CD1c-positive myeloid dendritic cell (primary cell): ENCODE data around the gene GEMIN7.

ENCODE experiments used
- DNase-seq: peaks from one replicate; pipeline ENCODE4 v3.0.0-alpha.2; 2016; ENCODE audit errors: extremely low spot score

GEMIN7 gene, protein sequence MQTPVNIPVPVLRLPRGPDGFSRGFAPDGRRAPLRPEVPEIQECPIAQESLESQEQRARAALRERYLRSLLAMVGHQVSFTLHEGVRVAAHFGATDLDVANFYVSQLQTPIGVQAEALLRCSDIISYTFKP

DNA sequence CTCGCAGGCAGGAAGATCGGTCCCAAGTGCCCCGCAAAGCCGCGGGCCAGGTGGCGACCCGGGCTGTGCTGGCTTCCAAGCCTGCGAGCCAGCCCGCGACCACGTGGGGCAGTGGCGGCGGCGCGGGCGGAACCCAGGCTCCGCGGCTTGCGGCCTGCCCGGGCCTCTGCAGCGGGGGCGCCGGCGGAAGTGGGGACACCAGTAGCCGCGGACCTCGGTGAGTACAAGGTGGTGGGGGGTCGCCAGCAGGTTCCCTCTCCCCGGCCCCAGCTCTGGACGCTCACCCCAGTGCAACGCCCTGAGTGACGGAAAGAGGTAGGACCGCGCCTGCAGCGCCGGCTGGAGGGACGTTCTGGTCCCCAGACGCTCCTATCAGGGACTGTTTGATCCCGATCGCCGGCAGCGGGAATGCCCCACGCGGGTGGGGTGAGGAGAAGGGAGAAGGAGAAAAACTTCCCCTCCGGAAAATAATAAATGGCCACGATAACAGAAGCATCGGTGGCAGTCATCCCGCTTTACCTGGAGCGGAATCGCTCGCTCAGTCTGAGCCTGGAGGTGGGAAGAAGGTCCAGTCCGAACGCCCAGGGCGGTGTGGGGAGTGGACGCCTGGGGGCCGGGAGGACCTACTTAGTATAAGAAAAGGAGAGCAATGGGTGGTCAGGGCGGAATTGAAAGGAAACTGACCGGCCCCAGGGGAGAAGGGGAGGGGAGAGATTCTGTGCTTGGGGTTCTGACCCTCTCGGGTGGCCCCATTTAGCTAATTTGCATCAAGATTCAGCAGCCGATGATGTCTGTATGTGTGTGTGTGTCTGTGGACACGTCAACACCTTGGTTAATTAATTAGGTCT, at the start of gene GEMIN7:
Gene GEMIN7 (plus strand): TSS at position 198 of the 848 bp plus-strand sequence. CDS start 10,855 bp downstream, outside the sequence.
- DNase-seq, result peak; percentile 80

DNA sequence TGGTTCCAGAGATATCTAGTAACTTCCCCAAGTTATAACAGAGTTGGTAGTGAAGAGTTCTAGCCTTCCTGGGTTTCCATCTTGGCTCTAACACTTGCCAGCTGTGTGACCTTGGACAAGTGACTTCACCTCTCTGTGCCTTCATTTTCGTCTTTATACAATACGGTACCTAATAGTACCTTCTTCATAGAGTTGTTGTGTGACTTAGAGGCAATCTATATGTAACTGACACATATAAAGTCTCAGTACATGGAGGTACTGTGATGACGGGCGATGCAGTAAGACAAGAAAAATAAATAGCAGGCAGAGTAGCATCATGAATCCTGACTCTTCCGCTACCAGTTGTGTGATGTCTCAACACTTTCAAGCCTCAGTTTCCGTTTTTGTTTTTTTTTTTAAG, 48.2 kb upstream of the GEMIN7 start:
- DNase-seq, result no peak

DNA sequence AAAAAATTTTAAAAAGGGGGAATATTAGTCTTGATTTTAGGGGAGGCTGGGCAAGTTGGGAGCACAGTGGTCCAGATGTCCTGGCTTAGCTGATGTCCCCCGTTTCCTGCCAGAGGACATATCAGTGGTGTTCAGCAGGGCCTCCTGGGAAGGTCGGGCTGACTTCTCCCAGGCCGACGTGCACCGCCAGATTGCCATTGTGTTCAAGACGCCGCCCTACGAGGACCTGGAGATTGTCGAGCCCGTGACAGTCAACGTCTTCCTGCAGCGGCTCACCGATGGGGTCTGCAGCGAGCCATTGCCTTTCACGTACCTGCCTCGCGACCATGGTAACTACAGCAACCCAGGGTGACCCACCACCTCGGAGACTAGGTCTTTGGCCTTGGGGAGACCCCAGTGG, 46.6 kb upstream of the GEMIN7 start:
- no peak for DNase-seq

DNA sequence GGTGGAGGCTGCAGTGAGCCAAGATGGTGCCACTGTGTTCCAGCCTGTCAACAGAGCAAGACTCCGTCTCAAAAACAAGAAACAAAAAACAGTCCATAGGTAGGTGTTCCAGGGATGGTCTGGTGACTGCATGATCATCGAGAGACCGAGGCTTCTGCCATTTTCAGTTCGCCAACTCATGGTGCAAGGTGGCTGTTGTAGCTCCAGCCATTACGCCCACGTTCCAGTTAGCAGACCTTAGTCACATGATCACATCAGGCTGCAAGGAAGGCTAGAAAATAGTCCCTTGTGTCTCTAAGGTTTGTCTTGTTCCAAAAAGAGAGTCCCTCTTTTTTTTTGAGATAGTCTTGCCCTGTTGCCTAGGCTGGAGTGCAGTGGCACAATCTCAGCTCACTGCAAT, 43.3 kb upstream of the GEMIN7 start:
- no peak for DNase-seq

DNA sequence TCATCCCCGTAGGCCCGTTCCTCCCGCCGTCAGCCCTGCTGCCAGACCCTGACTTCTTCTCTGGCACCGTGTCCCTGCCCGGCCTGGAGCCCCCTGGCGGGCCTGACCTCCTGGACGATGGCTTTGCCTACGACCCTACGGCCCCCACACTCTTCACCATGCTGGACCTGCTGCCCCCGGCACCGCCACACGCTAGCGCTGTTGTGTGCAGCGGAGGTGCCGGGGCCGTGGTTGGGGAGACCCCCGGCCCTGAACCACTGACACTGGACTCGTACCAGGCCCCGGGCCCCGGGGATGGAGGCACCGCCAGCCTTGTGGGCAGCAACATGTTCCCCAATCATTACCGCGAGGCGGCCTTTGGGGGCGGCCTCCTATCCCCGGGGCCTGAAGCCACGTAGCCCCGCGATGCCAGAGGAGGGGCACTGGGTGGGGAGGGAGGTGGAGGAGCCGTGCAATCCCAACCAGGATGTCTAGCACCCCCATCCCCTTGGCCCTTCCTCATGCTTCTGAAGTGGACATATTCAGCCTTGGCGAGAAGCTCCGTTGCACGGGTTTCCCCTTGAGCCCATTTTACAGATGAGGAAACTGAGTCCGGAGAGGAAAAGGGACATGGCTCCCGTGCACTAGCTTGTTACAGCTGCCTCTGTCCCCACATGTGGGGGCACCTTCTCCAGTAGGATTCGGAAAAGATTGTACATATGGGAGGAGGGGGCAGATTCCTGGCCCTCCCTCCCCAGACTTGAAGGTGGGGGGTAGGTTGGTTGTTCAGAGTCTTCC, 41.5 kb upstream of the GEMIN7 start:
- no peak for DNase-seq

DNA sequence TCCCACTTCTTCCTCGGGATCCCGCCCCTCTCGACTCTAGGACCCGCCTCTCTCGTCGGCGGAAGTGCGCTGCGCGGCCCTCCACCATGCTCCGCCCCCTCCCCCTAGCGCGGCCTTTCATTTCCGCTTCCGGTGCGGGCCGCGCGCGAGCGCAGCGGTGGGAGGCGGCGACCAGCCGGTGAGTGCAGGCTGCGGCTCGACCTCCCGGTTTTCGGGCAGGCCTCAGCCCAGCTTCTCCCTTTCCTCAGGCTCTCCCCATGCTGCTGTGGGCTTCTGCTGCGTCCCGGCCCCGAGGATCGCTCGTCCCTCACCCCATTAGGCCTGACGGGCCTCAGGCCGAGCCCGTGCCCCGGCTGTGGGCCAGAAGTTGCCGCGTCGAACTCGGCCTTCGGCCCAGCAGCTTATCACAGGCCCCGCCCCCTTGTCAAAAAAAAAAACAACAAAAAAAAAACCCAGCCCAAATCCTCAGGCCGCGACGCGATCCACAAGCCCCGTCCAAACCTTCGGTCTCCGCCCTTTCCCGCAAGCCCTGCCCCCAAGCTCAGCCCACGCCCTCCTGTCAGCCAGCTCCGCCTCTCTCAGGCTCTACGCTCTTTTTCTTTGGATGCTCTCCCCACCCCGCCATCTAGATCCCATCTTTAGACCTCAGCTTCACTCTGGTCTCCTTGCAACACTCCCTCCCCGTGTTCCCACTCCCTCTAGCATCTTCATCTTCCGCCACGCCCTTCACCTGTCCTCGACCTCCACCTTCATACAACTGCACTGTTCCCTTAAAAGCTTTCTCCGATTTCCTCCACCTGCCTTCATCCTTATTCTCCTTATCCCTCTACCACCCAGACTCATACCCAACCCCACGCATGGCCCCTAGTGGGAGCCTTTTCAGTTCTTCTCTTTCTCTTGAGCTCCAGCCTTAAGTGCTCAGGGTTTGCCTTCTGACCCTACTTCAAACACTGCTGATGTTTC, 39.8 kb upstream of the GEMIN7 start, which contains the start of gene CLASRP:
Gene CLASRP (plus strand): TSS at position 115 of the 963 bp plus-strand sequence. CDS start 1,168 bp downstream, outside the sequence.
- DNase-seq, result peak; percentile 96

DNA sequence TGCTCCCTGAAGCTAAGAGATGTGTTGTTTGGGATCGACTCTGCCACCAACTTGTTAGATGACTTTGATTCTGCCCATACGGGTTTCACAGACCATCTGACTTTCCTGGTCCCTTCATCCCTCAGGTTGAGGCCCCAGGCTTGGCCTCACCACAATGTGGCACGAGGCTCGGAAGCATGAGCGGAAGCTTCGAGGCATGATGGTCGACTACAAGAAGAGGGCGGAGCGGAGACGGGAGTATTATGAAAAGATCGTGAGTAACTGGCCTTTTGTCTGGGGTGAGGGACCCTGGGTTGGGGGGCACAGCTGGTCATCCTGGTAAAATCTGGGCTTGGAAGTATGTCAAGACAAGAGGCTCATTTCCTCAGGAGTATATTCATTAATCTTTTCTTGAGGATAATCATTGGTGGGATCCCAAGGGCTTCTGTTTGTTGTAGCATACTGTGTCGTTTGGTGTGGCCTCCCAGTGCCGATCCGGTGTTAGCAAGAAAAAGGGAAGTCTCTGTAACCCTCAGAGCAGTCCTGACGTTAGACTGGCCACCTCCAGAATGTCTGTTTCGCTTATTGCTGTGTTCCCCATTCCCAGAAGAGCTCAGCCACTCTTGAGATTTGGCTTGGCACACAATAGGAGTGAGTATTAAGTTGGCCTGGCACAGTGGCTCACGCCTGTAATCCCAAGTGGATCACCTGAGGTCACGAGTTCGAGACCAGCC, 38.8 kb upstream of the GEMIN7 start:
- peak; percentile 86 for DNase-seq

DNA sequence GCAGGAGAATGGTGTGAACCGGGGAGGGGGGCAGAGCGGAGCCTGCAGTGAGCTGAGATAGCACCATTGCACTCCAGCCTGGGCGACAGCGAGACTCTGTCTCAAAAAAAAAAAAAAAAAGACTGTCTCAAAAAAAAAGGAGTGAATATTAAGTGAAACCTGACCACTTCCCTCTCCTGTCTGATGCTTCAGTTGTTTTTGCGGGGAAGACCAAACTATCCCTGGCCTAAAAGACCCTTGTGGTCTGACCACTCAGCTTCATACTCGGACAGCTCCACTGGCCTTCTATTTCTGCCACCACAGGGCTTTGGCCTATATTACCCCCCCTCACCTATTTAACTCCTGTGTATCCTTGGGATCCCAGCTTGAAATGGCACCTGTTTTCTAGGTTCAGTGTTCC, 37.9 kb upstream of the GEMIN7 start:
- peak; percentile 9 for DNase-seq

DNA sequence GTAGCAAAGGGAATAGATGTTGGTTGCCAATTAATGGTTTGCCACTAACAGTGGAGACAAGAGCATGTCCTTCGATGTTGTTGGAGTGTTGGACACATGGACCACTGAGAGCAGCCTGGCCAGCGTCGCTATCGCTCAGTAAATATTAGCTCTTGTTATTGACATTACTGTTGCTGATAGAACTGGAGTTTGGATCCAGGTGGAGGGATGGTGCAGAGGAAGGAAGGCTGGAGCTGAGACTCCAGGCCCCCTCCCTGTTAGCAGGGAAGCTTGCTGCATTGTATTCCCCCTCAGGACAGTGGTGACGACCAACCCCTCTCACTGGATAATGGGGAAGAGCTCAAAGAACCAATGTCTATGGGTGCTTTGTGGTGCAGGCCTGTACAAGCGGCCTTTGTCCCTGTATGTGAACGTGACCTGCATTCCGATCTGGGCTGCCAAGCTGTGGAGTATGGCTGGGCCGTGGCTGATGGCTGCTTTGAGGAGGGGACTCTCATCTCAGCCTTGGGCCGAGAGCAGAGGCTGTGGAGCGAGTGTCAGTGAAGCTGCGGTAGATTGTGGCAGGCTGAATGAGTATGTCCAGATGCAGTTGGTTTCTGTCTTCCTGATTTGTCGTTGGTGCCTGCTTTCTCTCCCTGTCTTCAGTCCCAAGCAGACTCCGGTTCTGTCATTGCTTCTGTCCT, 33.2 kb upstream of the GEMIN7 start:
- no peak for DNase-seq

DNA sequence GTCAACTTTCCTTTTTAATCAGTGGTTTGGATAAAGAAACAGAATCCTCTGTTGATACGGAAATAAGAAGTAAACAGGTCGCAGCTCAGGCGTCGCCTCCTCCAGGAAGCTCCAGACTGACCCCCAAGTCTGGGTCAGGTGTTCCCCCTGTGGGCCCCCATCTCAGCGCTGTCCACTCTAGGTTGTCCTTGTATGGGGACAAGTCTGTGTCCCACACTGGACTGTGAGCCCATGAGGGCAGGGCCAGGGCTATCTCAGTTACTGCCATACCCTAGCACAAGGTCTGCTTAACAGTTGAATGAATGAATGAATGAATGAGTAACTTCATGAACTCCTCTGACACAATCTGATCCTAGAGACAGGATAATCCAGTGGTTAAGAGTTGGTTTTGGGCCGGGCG, 32.7 kb upstream of the GEMIN7 start:
- DNase-seq, result no peak

DNA sequence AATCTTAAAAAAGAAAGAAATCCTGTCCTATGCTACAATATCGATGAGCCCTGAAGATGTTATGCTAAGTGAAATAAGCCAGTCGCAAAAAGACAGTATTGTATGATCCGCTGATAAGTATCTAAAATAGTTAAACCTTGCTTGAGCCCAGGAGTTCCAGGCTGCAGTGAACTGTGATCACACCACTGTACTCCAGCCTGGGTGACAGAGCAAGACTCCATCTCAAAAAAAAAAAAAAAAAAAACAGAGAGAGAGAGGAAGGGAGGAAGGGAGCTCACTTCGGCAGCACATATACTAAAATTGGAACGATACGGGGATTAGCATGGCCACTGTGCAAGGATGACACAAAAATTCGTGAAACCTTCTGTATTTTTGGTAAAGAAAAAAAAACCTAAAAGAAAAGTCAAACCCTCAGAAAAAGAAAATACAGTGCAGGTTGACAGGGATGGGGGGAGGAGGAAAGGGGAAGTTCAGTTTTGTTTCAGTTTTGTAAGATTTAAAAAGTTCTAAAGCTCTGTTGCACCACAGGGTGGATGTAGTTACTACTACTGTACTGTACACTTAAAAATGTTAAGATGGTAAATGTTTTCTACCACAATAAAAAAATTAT, 31.8 kb upstream of the GEMIN7 start:
- DNase-seq, result peak; percentile 42

DNA sequence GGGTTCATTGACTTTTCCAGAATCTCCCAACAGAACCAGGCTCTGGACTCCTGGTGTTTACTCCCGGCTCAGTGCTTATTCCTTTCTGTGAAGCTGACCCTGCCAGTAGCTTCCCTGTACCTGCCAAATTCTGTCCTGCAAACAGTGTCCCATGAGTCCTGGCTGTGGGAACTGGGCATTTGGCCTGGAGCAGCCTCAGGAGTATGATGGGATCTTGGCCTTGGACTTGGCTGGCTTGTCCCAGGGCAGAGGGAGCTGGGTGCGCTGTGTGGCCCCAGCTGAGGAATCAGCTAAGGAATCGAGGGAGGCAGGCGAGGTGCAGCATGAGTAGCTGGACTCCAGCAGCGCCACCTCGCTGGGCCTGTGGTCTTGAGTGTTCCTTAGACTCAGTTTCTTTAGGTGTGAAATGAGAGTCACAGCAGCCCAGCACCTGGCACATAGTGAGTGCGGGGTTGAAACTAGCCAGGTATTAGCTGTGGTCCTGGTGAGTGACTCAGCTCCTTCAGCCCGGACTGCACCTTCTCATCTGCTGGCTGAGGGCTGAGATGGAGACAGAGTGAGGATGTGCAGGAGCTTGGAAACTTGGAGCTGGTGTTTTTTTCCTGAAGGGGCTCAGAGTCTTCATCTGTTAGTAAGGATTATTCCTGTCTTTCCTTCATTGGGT, 29.9 kb upstream of the GEMIN7 start:
- no peak for DNase-seq

DNA sequence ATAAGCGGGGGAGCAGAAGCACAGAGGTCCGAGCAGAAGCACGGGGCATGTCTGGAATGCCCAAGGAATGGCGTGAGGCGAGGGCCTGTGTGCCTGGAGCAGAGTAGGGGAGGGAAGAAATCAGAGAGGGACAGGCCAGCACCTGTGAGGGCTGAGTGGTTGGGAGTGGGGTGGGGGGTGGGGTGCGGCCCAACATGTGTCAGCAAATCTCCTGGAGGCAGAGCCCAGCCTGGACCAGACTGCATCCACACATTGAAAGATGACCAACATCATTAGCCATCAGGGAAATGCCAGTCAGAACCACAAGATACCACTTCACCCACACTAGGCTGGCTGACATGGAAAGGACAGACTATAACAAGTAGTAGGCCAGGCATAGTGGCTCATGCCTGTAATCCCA, 29.0 kb upstream of the GEMIN7 start:
- DNase-seq, result no peak

DNA sequence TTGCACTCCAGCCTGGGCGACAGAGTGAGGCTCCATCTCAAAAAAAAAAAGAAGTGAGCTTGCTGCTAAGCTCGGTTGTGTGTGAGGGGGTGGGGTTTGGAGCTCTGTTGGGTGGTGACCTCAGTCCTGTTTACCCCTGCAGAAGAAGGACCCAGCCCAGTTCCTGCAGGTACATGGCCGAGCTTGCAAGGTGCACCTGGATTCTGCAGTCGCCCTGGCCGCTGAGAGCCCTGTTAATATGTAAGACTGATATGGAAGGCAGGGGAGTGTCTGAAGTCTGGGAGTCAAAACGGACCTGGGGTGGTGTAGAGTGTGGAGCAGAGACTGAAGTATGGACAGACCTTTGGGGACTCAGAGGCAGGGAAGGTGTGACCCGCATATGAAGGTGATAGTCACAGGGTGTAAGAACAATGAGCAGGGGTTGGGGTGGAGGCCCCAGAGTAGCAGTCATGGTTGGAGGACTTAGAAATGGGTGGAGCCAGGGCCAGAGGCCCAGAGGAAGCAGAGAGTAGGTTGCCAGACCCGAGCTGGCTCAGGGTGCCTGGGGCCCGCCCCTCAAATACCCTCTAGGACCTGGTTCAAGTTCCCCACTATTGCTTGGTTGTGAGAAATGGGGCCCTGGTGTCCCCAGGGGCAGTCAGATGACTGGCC, 27.0 kb upstream of the GEMIN7 start:
- DNase-seq, result no peak

DNA sequence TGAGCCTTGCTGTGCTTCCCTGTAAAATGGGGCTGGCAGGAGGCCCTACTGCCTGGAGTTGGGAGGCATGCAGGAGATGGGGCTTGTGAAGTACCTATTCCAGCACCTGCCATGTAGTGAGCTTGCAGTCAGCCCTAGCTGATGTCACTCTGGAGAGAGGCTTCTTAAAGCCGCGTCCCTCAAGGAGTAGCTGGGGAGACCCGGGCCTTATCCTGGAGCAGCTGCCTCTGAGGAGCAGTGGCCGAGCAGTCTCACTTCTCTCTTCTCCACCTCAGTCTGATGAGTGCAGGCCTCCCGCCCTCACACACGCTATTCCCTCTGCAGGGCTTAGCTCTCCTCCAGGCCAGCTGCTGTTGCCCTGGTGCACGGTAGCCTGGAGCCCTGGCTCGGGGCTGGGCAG, 22.2 kb upstream of the GEMIN7 start:
- DNase-seq, result no peak

DNA sequence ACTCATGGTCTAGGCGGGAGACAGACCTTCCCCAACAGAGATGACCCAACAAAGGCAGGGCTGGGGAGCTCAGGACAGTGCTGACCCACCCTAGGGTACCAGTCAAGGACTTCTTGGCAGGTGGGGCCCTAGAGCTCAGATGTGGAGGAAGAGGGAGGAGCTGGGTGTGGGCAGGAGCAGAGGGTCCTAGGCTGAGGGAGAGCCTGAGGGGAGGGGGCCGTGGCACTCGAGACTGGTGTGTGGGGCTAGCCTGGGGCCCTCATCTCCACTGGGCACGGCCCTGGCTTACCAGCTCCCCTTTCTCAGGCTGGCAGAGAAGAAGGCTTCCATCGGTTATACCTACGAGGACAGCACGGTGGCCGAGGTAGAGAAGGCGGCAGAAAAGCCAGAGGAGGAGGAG, 21.6 kb upstream of the GEMIN7 start:
- no peak for DNase-seq

DNA sequence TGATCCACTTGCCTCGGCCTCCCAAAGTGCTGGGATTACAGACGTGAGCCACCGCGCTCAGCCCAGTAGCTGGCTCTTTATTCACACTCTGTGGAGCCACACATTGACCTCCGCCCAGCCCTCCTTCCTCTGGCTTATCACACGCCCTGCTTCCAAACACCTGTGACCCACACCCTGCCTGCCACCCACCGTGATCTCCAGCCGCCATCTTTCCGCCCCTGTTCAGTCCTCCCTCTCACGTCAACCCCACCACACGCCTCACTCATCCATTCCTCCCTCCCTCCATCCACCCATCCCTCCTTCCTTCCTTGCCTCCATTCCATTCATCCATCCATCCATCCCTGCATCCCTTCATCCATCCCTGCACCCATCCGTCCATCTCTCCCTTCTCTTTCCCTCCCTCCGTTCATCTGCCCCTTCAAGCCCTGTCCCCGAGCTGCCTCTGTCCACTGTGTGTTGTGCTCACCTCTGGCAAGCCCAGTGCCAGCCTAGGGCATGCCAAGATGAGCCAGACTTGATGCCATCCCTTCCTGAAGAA, 20.4 kb upstream of the GEMIN7 start:
- no peak for DNase-seq

DNA sequence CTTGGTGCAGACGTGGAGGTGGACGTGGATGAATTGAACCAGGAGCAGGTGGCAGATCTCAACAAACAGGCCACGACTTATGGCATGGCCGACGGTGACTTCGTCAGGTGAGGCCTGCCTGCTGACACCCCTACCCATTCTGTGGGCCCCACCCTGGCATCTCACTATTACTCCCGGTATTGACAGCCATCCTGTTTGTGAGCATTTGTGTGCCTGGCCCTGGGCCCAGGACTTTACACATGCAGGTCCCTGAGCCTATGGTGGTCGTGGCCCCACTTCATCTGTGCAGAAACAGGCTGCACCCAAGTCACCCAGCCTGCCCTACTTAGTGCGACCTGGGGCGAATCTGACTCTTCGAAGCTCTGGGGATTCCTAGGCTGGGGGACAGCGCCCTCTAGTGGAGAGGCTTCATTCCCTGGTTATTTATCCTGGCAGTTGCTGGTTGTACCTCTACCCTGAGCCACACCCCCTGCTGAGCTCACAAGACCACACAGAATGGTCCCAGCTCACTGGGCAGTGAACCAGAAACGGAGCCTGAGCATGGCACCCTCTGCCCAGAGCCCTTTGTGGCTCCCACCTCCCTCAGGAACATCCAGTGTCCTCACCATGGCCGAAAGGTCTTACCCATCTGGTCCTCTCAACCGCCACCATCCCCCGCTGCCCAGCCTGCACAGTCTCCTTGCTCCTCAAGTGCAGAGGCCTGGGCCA, 19.6 kb upstream of the GEMIN7 start:
- DNase-seq, result peak; percentile 87
